ENCODE results near the gene SCT.

SCT gene

GRCh38 chr11:581752-582151, 45.2 kb downstream of the SCT start:
- DNase-seq = no peak

- DNase-seq = no peak
Measured at GRCh38 chr11:581342-581741, 45.6 kb downstream of the SCT start.

- no peak for DNase-seq
Measured at GRCh38 chr11:579830-580601, 47.0 kb downstream of the SCT start.

- DNase-seq = no peak
Measured at GRCh38 chr11:578276-579035, 48.5 kb downstream of the SCT start.

- no peak for DNase-seq
Measured at GRCh38 chr11:577611-577894, 49.4 kb downstream of the SCT start.

GRCh38 chr11:576811-577610, 50.0 kb downstream of the SCT start:
- DNase-seq = no peak

All from NCI-H446 (cell line).